H1 (cell line): ENCODE results near the gene RAMACL. TPM values are rescaled to one million over a fixed set of nuclear protein-coding genes. Genes with fewer than 3 reads are reported as not detected.
A peak's percentile ranks its signal among the peaks of the same experiment; 100 is the strongest.

ENCODE experiments used
- CTCF ChIA-PET: fragments of 300-600 bp; sonication (Branson Sonifier 250); formaldehyde crosslinking; loops from one replicate; lab custom pipeline; 2021; ENCODE audit not compliant: partially characterized antibody; lab: Charles Lee
- POLR2A ChIA-PET: fragments of 300-600 bp; sonication (Branson Sonifier 250); formaldehyde crosslinking; loops from one replicate; lab custom pipeline; 2021; ENCODE audit warnings: inconsistent platforms; ENCODE audit not compliant: partially characterized antibody; lab: Charles Lee
- DNase-seq, 2 experiments: peaks; one replicate each; pipeline versions ENCODE4 v3.0.0 to v3.0.0-alpha.2; 2010 to 2022; ENCODE audit warnings: low spot score in 2 of 2, low read depth in 1 of 2, mixed read lengths in 1 of 2
- FAIRE-seq: peaks from 2 replicates; lab custom pipeline; 2011; peaks lifted over from hg19 to GRCh38; lab: Jason Lieb, UNC
- H2AFZ ChIP-seq: 2 replicates; pipeline ENCODE4 v1.8.1; 2012; ENCODE audit warnings: low read length, inconsistent platforms
- H2AK5ac ChIP-seq: 2 replicates; pipeline ENCODE4 v1.6.1; 2013; ENCODE audit warnings: low read depth, low read length
- H2BK120ac ChIP-seq: replicated peaks from 2 replicates; pipeline ENCODE3; 2013; ENCODE audit warnings: low read depth, low read length, inconsistent platforms
- H2BK12ac ChIP-seq: 2 replicates; pipeline ENCODE4 v1.6.1; 2013; ENCODE audit warnings: low read depth, low read length
- H2BK15ac ChIP-seq: 2 replicates; pipeline ENCODE4 v1.6.1; 2013; ENCODE audit warnings: low read length
- H2BK20ac ChIP-seq: 2 replicates; pipeline ENCODE4 v1.6.1; 2013; ENCODE audit warnings: low read length
- H2BK5ac ChIP-seq: 2 replicates; pipeline ENCODE4 v1.6.1; 2013; ENCODE audit warnings: low read depth, low read length
- H3K14ac ChIP-seq: 2 replicates; pipeline ENCODE4 v1.6.1; 2013; ENCODE audit warnings: inconsistent platforms; ENCODE audit not compliant: insufficient read length
- H3K18ac ChIP-seq: 2 replicates; pipeline ENCODE4 v1.6.1; 2013; ENCODE audit warnings: low read length; ENCODE audit errors: extremely low read depth
- H3K23ac ChIP-seq: 2 replicates; pipeline ENCODE4 v1.6.1; 2013; ENCODE audit warnings: inconsistent platforms; ENCODE audit not compliant: insufficient read length
- H3K23me2 ChIP-seq: 2 replicates; pipeline ENCODE4 v1.6.1; 2013; ENCODE audit warnings: low read depth, low read length
- H3K27ac ChIP-seq: 2 replicates; pipeline ENCODE4 v1.6.1; 2011; ENCODE audit warnings: low read depth, low read length, inconsistent platforms
- H3K27me3 ChIP-seq, 4 experiments: replicated peaks in 1 of 4; 1 replicate in 1 of 4; 2 replicates in 3 of 4; pipeline versions ENCODE4 v1.6.1 to v1.8.1; 2011 to 2013; ENCODE audit warnings: low read length in 3 of 4, mild to moderate bottlenecking in 3 of 4, inconsistent platforms in 2 of 4, mixed read lengths in 2 of 4, moderate library complexity in 1 of 4; ENCODE audit not compliant: control insufficient read depth in 3 of 4, insufficient read depth in 3 of 4; ENCODE audit errors: extremely low read depth in 1 of 4
- H3K36me3 ChIP-seq, 4 experiments: 2 replicates each; pipeline versions ENCODE4 v1.6.1 to v1.8.1; 2011 to 2013; ENCODE audit warnings: mild to moderate bottlenecking in 4 of 4, low read length in 3 of 4, moderate library complexity in 2 of 4, control low read depth in 1 of 4, inconsistent platforms in 1 of 4; ENCODE audit not compliant: insufficient read depth in 4 of 4, control insufficient read depth in 2 of 4
- H3K4ac ChIP-seq: replicated peaks from 2 replicates; pipeline ENCODE3; 2013; ENCODE audit warnings: low read length, low read depth, mixed read lengths, inconsistent platforms; ENCODE audit not compliant: insufficient read length
- H3K4me1 ChIP-seq, 4 experiments: replicated peaks in 1 of 4; 1 replicate in 1 of 4; 2 replicates in 3 of 4; pipeline versions ENCODE4 v1.6.1 to v1.8.1; 2011 to 2013; ENCODE audit warnings: low read length in 3 of 4, inconsistent platforms in 2 of 4, mixed read lengths in 1 of 4; ENCODE audit not compliant: insufficient read depth in 4 of 4, control insufficient read depth in 3 of 4
- H3K4me2 ChIP-seq, 2 experiments: 2 replicates each; pipeline versions ENCODE4 v1.6.1 to v1.8.1; 2011 to 2013; ENCODE audit warnings: low read depth in 2 of 2, low read length in 2 of 2, control low read depth in 1 of 2, inconsistent platforms in 1 of 2, mild to moderate bottlenecking in 1 of 2; ENCODE audit not compliant: insufficient read depth in 1 of 2
- H3K4me3 ChIP-seq, 4 experiments: fragments of 200-600, 300-600 bp in 1 of 4; sonication (generic), shearing (Covaris generic), sonication (Bioruptor Twin) in 1 of 4; 2 replicates each; pipeline versions ENCODE4 v1.5.1 to v1.8.1; 2011 to 2016; ENCODE audit warnings: low read length in 4 of 4, low read depth in 3 of 4, control low read depth in 2 of 4, inconsistent platforms in 2 of 4, mild to moderate bottlenecking in 2 of 4, mixed read lengths in 1 of 4, moderate library complexity in 1 of 4; ENCODE audit not compliant: insufficient read depth in 2 of 4; ENCODE audit errors: extremely low read depth in 1 of 4
- H3K56ac ChIP-seq: replicated peaks from 2 replicates; pipeline ENCODE3; 2013; ENCODE audit warnings: low read depth, mild to moderate bottlenecking, mixed read lengths, low read length, inconsistent platforms; ENCODE audit not compliant: insufficient read length
- H3K79me1 ChIP-seq: 2 replicates; pipeline ENCODE4 v1.6.1; 2013; ENCODE audit warnings: low read depth, low read length, control low read depth
- H3K79me2 ChIP-seq, 2 experiments: 2 replicates each; pipeline versions ENCODE4 v1.6.1 to v1.8.1; 2012 to 2013; ENCODE audit warnings: low read length in 2 of 2, mild to moderate bottlenecking in 2 of 2, inconsistent platforms in 1 of 2; ENCODE audit not compliant: insufficient read depth in 2 of 2, control insufficient read depth in 1 of 2
- H3K9ac ChIP-seq, 4 experiments: replicated peaks in 1 of 4; 1 replicate in 1 of 4; 2 replicates in 3 of 4; pipeline versions ENCODE4 v1.6.1 to v1.8.1; 2011 to 2013; ENCODE audit warnings: low read depth in 3 of 4, low read length in 3 of 4, control low read depth in 2 of 4, mild to moderate bottlenecking in 2 of 4, moderate library complexity in 2 of 4, inconsistent platforms in 1 of 4; ENCODE audit errors: extremely low read depth in 1 of 4
- H3K9me3 ChIP-seq, 2 experiments: 2 replicates each; pipeline versions ENCODE4 v1.6.1 to v1.8.1; 2012 to 2013; ENCODE audit warnings: mild to moderate bottlenecking in 2 of 2, moderate library complexity in 2 of 2, control low read depth in 1 of 2, inconsistent platforms in 1 of 2, low read depth in 1 of 2, low read length in 1 of 2, mixed read lengths in 1 of 2; ENCODE audit not compliant: insufficient read depth in 2 of 2
- H4K20me1 ChIP-seq, 2 experiments: replicated peaks in 1 of 2; 2 replicates each; pipeline versions ENCODE3 to v1.8.1; 2011 to 2013; ENCODE audit warnings: inconsistent platforms in 2 of 2, low read length in 2 of 2, mild to moderate bottlenecking in 1 of 2; ENCODE audit not compliant: insufficient read depth in 2 of 2, control insufficient read depth in 1 of 2
- H4K5ac ChIP-seq: 2 replicates; pipeline ENCODE4 v1.6.1; 2013; ENCODE audit warnings: low read length, low read depth, mixed read lengths, inconsistent platforms; ENCODE audit not compliant: insufficient read length
- H4K8ac ChIP-seq: 2 replicates; pipeline ENCODE4 v1.8.0; 2013; ENCODE audit warnings: mild to moderate bottlenecking, moderate library complexity, low read length, inconsistent platforms; ENCODE audit not compliant: insufficient read depth; ENCODE audit errors: extremely low read depth
- H4K91ac ChIP-seq: replicated peaks from 2 replicates; pipeline ENCODE3; 2013; ENCODE audit warnings: low read length, mixed read lengths, inconsistent platforms; ENCODE audit not compliant: insufficient read length
- CEBPB ChIP-seq: IDR thresholded peaks from 2 replicates; pipeline ENCODE4 v1.6.1; 2012; ENCODE audit warnings: low read depth, low read length
- CTCF ChIP-seq, 3 experiments: IDR thresholded peaks; 1 replicate in 2 of 3; 2 replicates in 1 of 3; pipeline versions ENCODE4 v1.5.1 to v1.6.1; 2011; ENCODE audit warnings: low read length in 3 of 3, mild to moderate bottlenecking in 3 of 3, inconsistent platforms in 2 of 3, low read depth in 1 of 3, moderate library complexity in 1 of 3; ENCODE audit not compliant: insufficient read depth in 1 of 3; ENCODE audit errors: control extremely low read depth in 1 of 3
- FOSL1 ChIP-seq: IDR thresholded peaks from 2 replicates; pipeline ENCODE4 v1.6.1; 2011; ENCODE audit warnings: mild to moderate bottlenecking, low read depth, low read length, moderate library complexity; ENCODE audit not compliant: insufficient read depth
- GABPA ChIP-seq: IDR thresholded peaks from 2 replicates; pipeline ENCODE4 v1.6.1; 2011; ENCODE audit warnings: mild to moderate bottlenecking, low read length, moderate library complexity, borderline replicate concordance; ENCODE audit not compliant: insufficient read depth
- JUND ChIP-seq: IDR thresholded peaks from 2 replicates; pipeline ENCODE4 v1.6.1; 2011; ENCODE audit warnings: mild to moderate bottlenecking, improper control_type of control experiment, low read length
- RXRA ChIP-seq: IDR thresholded peaks from 2 replicates; pipeline ENCODE4 v1.6.1; 2011; ENCODE audit warnings: low read depth, mild to moderate bottlenecking, low read length, moderate library complexity; ENCODE audit not compliant: insufficient read depth
- SP4 ChIP-seq: IDR thresholded peaks from 2 replicates; pipeline ENCODE4 v1.6.1; 2012; ENCODE audit warnings: low read length, inconsistent platforms
- SUZ12 ChIP-seq: fragments of 200-600 bp; sonication (generic); IDR thresholded peaks from 2 replicates; pipeline ENCODE4 v1.6.1; 2012; ENCODE audit warnings: mild to moderate bottlenecking, inconsistent platforms, low read length, moderate library complexity, mixed read lengths
- TBP ChIP-seq: IDR thresholded peaks from 2 replicates; pipeline ENCODE4 v1.6.1; 2011; ENCODE audit warnings: low read depth, low read length, improper control_type of control experiment
- TCF12 ChIP-seq: IDR thresholded peaks from 2 replicates; pipeline ENCODE4 v1.6.1; 2011; ENCODE audit warnings: low read depth, mild to moderate bottlenecking, low read length
- USF2 ChIP-seq: IDR thresholded peaks from 2 replicates; pipeline ENCODE4 v1.6.1; 2011; ENCODE audit warnings: low read length, improper control_type of control experiment
- WGBS, 2 experiments: shearing (Covaris generic) in 1 of 2; methylation state at CpG; one replicate each; pipeline versions ENCODE4 v1.1.6 to v1.1.7; 2013 to 2015; ENCODE audit warnings: low lambda C conversion rate in 2 of 2, mixed read lengths in 2 of 2, inconsistent platforms in 1 of 2, low coverage in 1 of 2, missing lambda C conversion rate in 1 of 2; ENCODE audit not compliant: insufficient replicate concordance in 2 of 2, insufficient coverage in 1 of 2, insufficient read length in 1 of 2; ENCODE audit errors: extremely low coverage in 1 of 2, missing lambda C conversion rate in 1 of 2; 5-methylcytosine and 5-hydroxymethylcytosine counted together
- polyA plus RNA-seq, 7 experiments: library from polyadenylated mRNA; depleted of rRNA in 3 of 7; stranded (reverse) in 5 of 7; unstranded in 2 of 7; fragments of >200 nt in 5 of 7; fragments of 200-250 nt in 2 of 7; gene quantifications; 1 replicate in 5 of 7; 2 replicates in 1 of 7; 4 replicates in 1 of 7; pipeline versions ENCODE4 v1.2.1 to v1.2.3, GENCODE V29; 2011 to 2013; ENCODE audit warnings: missing spikeins in 2 of 7, mixed read lengths in 2 of 7
- total RNA-seq: library from RNA; stranded (reverse); fragmentation: NEBNext Ultra II Directional; extraction: Animal tissue kit (Norgen Biotek cat#: 25700); gene quantifications from 2 replicates; pipeline ENCODE4 v1.2.1, GENCODE V29; 2021

RAMACL gene
- total and polyA plus RNA-seq, 2 of the 8 experiments (the other 6 are each of a cell fraction or from before 2014, with no cell fraction given), result 0.23 to 0.97 TPM

- no peak overlapping the region for H4K5ac ChIP-seq
- H2BK15ac ChIP-seq, result peak overlapping the region; percentile 21; the same call in 1 of the 2 replicates
- no peak overlapping the region for H2BK5ac ChIP-seq
- H3K9me3 ChIP-seq, result no peaks in the 10 kb centered on the region
- no peak overlapping the region for H2BK120ac ChIP-seq
- POLR2A ChIA-PET, result no interaction called here
- H3K27ac ChIP-seq, result no peak overlapping the region
- H3K14ac ChIP-seq, result no peak overlapping the region
- DNase-seq, result no peak
- no peak for FAIRE-seq
- CTCF ChIA-PET, result no interaction called here
- no peak overlapping the region for H2AFZ ChIP-seq
- H3K56ac ChIP-seq, result no peak overlapping the region
- no peak overlapping the region for H4K91ac ChIP-seq
- peaks cover 0 to 31% of the 10 kb centered on the region in 2 experiments for H3K79me2 ChIP-seq
- no peak overlapping the region for H3K23ac ChIP-seq
- H2BK12ac ChIP-seq, result no peak overlapping the region; the same call in 1 of the 2 replicates
- no peaks in the 10 kb centered on the region; a peak in 1 of 7 replicates for H3K27me3 ChIP-seq
- H4K8ac ChIP-seq, result no peak overlapping the region
- H3K18ac ChIP-seq, result no peak overlapping the region
- peaks cover 7% of the 10 kb centered on the region; the same call in 1 of the 2 replicates for H3K79me1 ChIP-seq
- no peak overlapping the region for H2BK20ac ChIP-seq
- H3K4ac ChIP-seq, result no peak overlapping the region
- H3K4me2 ChIP-seq, result no peak overlapping the region
- no peak overlapping the region for H3K9ac ChIP-seq
- no peaks in the 10 kb centered on the region for H3K36me3 ChIP-seq
- WGBS, 2 experiments, result 92% methylated on average over 10 of the region's 10 CpGs; no CpG with 5 or more reads in 1 of the 2 experiments
- peaks cover 0 to 8% (median 0%) of the 10 kb centered on the region in 4 experiments; a peak in 5 of 7 replicates for H3K4me1 ChIP-seq
- H3K23me2 ChIP-seq, result no peaks in the 10 kb centered on the region
- H2AK5ac ChIP-seq, result no peak overlapping the region
- H3K4me3 ChIP-seq, result no peak overlapping the region
- peaks cover 5 to 11% of the 10 kb centered on the region in 2 experiments for H4K20me1 ChIP-seq
- TF ChIP-seq CTCF (IDR thresholded peaks at IDR 0.05; ENCODE audit: control extremely low read depth in 1 of 3, insufficient read depth in 1 of 3, low read depth in 1 of 3, low read length in 3 of 3) (no peak), GABPA (no peak), TBP (no peak), USF2 (no peak), RXRA (no peak), SP4 (no peak), JUND (no peak), FOSL1 (no peak), SUZ12 (no peak), CEBPB (no peak), TCF12 (no peak)
Observed at GRCh38 chr6:166601956-166602355, 15.5 kb upstream of the RAMACL start.
